Kidney epithelial cell (primary cell): ENCODE measurements around the gene DHX35. TPM values are rescaled to one million over a fixed set of nuclear protein-coding genes. Genes with fewer than 3 reads are reported as not detected.

Experiments used
- DNase-seq: peaks from one replicate; pipeline ENCODE4 v3.0.0-alpha.2; 2010; ENCODE audit warnings: low read depth
- H3K27me3 ChIP-seq: 2 replicates; pipeline ENCODE4 v1.6.0; 2011; ENCODE audit warnings: low read length; ENCODE audit not compliant: control insufficient read depth, insufficient read depth
- H3K36me3 ChIP-seq: 2 replicates; pipeline ENCODE4 v1.5.1; 2011; ENCODE audit warnings: low read length; ENCODE audit not compliant: control insufficient read depth, insufficient read depth
- H3K4me3 ChIP-seq: 2 replicates; pipeline ENCODE4 v1.5.1; 2011; ENCODE audit warnings: low read depth, mild to moderate bottlenecking, control low read depth, low read length
- CTCF ChIP-seq: IDR thresholded peaks from 2 replicates; pipeline ENCODE4 v1.5.1; 2011; ENCODE audit warnings: mild to moderate bottlenecking, moderate library complexity, low read length, control low read depth, inconsistent platforms; ENCODE audit not compliant: insufficient read depth, poor library complexity, severe bottlenecking
- total RNA-seq: library from RNA; depleted of rRNA; stranded (reverse); fragments of >200 nt; gene quantifications from 2 replicates; pipeline ENCODE4 v1.2.3, GENCODE V29; 2015

The DHX35 gene
- total RNA-seq, 1 donor from 2014 or later: 7.4 TPM

GRCh38 chr20:39009348-39009747 is 47.2 kb downstream of the DHX35 start:
- TF ChIP-seq CTCF: no peak
- peaks cover 1% of the 10 kb centered on the region for H3K36me3 ChIP-seq
- DNase-seq: no peak
- no peak overlapping the region for H3K4me3 ChIP-seq
- H3K27me3 ChIP-seq: no peaks in the 10 kb centered on the region

GRCh38 chr20:39010496-39010895 is 48.4 kb downstream of the DHX35 start:
- Histone ChIP-seq H3K27me3 (no peaks in the 10 kb centered on the region), H3K36me3 (peaks cover 1% of the 10 kb centered on the region), H3K4me3 (no peak overlapping the region)
- TF ChIP-seq CTCF: no peak
- no peak for DNase-seq

- no peak for TF ChIP-seq CTCF
- Histone ChIP-seq H3K36me3 (no peaks in the 10 kb centered on the region), H3K27me3 (no peaks in the 10 kb centered on the region), H3K4me3 (no peak overlapping the region)
- DNase-seq: no peak
Observed at GRCh38 chr20:39013662-39014109, 51.5 kb downstream of the DHX35 start.

GRCh38 chr20:39016041-39016440 is 53.9 kb downstream of the DHX35 start:
- no peak for TF ChIP-seq CTCF
- DNase-seq: no peak
- no peaks in the 10 kb centered on the region for H3K36me3 ChIP-seq

GRCh38 chr20:39016506-39016905 is 54.4 kb downstream of the DHX35 start:
- no peak for DNase-seq
- no peaks in the 10 kb centered on the region for H3K36me3 ChIP-seq
- H3K4me3 ChIP-seq: no peak overlapping the region
- no peaks in the 10 kb centered on the region for H3K27me3 ChIP-seq
- no peak for TF ChIP-seq CTCF

More at GRCh38 chr20:39016041-39016440, 53.9 kb downstream of the DHX35 start:
- Histone ChIP-seq H3K4me3 (no peak overlapping the region), H3K27me3 (no peaks in the 10 kb centered on the region)

GRCh38 chr20:39019027-39019426 is 56.9 kb downstream of the DHX35 start:
- no peak for DNase-seq
- H3K36me3 ChIP-seq: peaks cover 1% of the 10 kb centered on the region
- no peaks in the 10 kb centered on the region for H3K27me3 ChIP-seq
- no peak overlapping the region for H3K4me3 ChIP-seq
- no peak for TF ChIP-seq CTCF
